ENCODE data around the gene CDX1.

CDX1 gene

GRCh38 chr5:150224483-150225027, 58.0 kb downstream of the CDX1 start:
- DNase-seq (ENCODE audit: low read depth in 1 of 2, low spot score in 1 of 2), result no peak
- peaks cover 4% of the 10 kb centered on the region for H3K27me3 ChIP-seq (ENCODE audit: insufficient read depth, poor library complexity, severe bottlenecking)

GRCh38 chr5:150227036-150227435, 60.5 kb downstream of the CDX1 start:
- Histone ChIP-seq H3K27ac (replicated peaks) (no peak overlapping the region), H3K4me3 (replicated peaks; ENCODE audit: insufficient read depth, low read length) (no peak overlapping the region), H3K27me3 (ENCODE audit: insufficient read depth, poor library complexity, severe bottlenecking) (peaks cover 2% of the 10 kb centered on the region)
- no peak for TF ChIP-seq CTCF (IDR thresholded peaks at IDR 0.05; ENCODE audit: insufficient read depth, low read length)
- TF ChIP-seq POLR2AphosphoS5 (IDR thresholded peaks at IDR 0.05; ENCODE audit: low read depth), result no peak
- no peak for TF ChIP-seq REST (IDR thresholded peaks at IDR 0.05; ENCODE audit: insufficient replicate concordance, low read depth)
- no peak for TF ChIP-seq SPI1 (IDR thresholded peaks at IDR 0.05; ENCODE audit: borderline replicate concordance, low read depth)
- no peak for DNase-seq (ENCODE audit: low read depth in 1 of 2, low spot score in 1 of 2)

More at GRCh38 chr5:150224483-150225027, 58.0 kb downstream of the CDX1 start:
- Histone ChIP-seq H3K27ac (replicated peaks) (no peak overlapping the region), H3K4me3 (replicated peaks; ENCODE audit: insufficient read depth, low read length) (no peak overlapping the region)
- TF ChIP-seq REST (IDR thresholded peaks at IDR 0.05; ENCODE audit: insufficient replicate concordance, low read depth) (no peak), CTCF (IDR thresholded peaks at IDR 0.05; ENCODE audit: insufficient read depth, low read length) (no peak), SPI1 (IDR thresholded peaks at IDR 0.05; ENCODE audit: borderline replicate concordance, low read depth) (no peak), POLR2AphosphoS5 (IDR thresholded peaks at IDR 0.05; ENCODE audit: low read depth) (no peak), GABPA (IDR thresholded peaks at IDR 0.05; ENCODE audit: low read depth) (no peak)

- H3K4me3 ChIP-seq (replicated peaks; ENCODE audit: insufficient read depth, low read length), result no peak overlapping the region
- DNase-seq (ENCODE audit: low read depth in 1 of 2, low spot score in 1 of 2), result no peak
- H3K27me3 ChIP-seq (ENCODE audit: insufficient read depth, poor library complexity, severe bottlenecking), result peaks cover 2% of the 10 kb centered on the region
- no peak for TF ChIP-seq REST (IDR thresholded peaks at IDR 0.05; ENCODE audit: insufficient replicate concordance, low read depth)
- TF ChIP-seq SPI1 (IDR thresholded peaks at IDR 0.05; ENCODE audit: borderline replicate concordance, low read depth), result no peak
- no peak for TF ChIP-seq CTCF (IDR thresholded peaks at IDR 0.05; ENCODE audit: insufficient read depth, low read length)
- no peak for TF ChIP-seq GABPA (IDR thresholded peaks at IDR 0.05; ENCODE audit: low read depth)
- TF ChIP-seq POLR2AphosphoS5 (IDR thresholded peaks at IDR 0.05; ENCODE audit: low read depth), result no peak
- H3K27ac ChIP-seq (replicated peaks), result no peak overlapping the region
Measured at GRCh38 chr5:150227606-150228273, 61.2 kb downstream of the CDX1 start.

Data from HL-60 (cell line).